Measurements from ENCODE around the gene RYR2. TPM values are rescaled to one million over a fixed set of nuclear protein-coding genes. Genes with fewer than 3 reads are reported as not detected.

RYR2 gene
- total RNA-seq, 1 experiment from 2014 or later: 4.0 TPM

DNA sequence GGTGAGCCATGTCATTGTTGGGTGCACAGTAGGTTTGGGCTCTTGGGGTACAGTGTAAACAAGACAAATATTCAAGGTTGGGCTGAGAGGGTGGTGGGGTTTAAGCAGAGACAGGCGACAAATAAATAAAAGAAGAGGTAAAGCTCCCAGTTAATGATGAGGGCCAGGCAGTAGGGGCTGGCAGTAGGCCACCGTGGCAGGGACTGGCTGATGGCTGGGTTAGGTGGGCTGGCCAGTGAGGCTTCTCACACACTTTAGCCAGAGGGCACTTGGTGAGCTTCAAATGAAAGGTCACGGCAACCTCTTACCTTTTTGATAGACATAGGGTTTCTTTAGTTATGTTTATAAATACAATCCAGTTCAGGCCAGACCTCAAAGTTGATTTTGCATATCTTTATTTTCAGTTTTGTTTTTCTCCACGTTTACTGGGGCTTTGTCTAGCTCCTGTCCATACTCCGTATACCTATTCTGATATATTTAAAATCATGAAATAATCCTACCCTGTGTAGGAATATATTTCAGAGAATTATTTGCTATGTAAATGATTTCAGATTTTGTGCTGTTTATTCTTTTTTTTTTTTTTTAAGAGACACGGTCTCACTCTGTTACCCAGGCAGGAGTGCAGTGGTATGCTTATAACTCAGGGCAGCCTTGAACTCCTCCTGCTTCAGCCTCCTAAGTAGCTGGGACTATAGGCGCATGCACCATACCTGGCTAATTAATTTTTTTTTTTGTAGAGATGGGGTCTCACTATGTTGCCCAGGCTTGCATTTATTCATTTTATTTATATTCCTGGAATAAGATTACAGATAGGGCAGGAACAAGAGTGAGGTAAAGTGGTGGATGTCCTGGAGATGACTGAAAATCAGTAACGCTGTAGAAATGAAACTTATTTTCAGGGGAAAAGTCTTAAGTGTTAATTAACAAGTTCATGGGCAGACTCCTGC is 122.7 kb downstream of the RYR2 start:
- Mint-ChIP-seq H3K27me3 (ENCODE audit: insufficient read depth, unreplicated experiment) (peaks cover 3% of the 10 kb centered on the region), H3K9me3 (ENCODE audit: unreplicated experiment) (no peaks in the 10 kb centered on the region), H3K27ac (ENCODE audit: low read depth, unreplicated experiment) (no peak overlapping the region), H3K36me3 (ENCODE audit: insufficient read depth, unreplicated experiment) (no peaks in the 10 kb centered on the region), H3K4me3 (ENCODE audit: unreplicated experiment) (no peak overlapping the region), H3K4me1 (ENCODE audit: insufficient read depth, unreplicated experiment) (no peaks in the 10 kb centered on the region)
- DNase-seq (ENCODE audit: unreplicated experiment): no peak
- BruUV-seq (replicated peaks): no TSS peak
- intact Hi-C loops (cut with micrococcal nuclease): loop anchor here (5.0 kb wide), 1 partner anchor 33 kb away; no protein-coding TSS in a partner anchor
- POLR2A ChIA-PET: interaction anchor here (1.3 to 1.5 kb wide), 2 partner anchors 8 to 10 kb away, joined by 3 to 5 read pairs; no protein-coding TSS in a partner anchor
- TF ChIP-seq, protein P1, sequence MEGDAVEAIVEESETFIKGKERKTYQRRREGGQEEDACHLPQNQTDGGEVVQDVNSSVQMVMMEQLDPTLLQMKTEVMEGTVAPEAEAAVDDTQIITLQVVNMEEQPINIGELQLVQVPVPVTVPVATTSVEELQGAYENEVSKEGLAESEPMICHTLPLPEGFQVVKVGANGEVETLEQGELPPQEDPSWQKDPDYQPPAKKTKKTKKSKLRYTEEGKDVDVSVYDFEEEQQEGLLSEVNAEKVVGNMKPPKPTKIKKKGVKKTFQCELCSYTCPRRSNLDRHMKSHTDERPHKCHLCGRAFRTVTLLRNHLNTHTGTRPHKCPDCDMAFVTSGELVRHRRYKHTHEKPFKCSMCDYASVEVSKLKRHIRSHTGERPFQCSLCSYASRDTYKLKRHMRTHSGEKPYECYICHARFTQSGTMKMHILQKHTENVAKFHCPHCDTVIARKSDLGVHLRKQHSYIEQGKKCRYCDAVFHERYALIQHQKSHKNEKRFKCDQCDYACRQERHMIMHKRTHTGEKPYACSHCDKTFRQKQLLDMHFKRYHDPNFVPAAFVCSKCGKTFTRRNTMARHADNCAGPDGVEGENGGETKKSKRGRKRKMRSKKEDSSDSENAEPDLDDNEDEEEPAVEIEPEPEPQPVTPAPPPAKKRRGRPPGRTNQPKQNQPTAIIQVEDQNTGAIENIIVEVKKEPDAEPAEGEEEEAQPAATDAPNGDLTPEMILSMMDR (IDR thresholded peaks at IDR 0.05; ENCODE audit: unreplicated experiment): no peak
- CTCF ChIA-PET: interaction anchor here (0.6 to 1.4 kb wide), 5 partner anchors 15 to 268 kb away, joined by 3 to 5 read pairs (median 4); no protein-coding TSS in a partner anchor

DNA sequence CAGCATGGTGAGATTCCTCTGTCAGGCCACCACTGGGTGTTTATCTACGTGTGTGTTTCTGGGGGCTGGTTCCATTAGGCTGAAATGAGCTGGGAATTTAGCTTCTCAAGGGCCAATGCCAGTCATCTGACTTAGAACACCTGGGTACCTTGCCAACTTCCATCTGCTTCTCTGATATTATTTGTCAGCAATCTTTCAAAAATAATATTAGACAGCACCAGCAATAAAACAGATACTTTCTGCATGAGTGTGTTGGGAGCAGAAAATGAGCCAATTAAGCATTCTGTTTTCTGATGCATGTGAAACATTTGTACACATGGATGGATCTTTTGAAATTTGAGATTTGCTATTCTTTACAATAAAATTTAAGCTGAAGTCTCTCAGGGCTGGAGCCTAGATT is 124.1 kb downstream of the RYR2 start:
- no TSS peak for BruUV-seq (replicated peaks)
- Mint-ChIP-seq H3K27ac (ENCODE audit: low read depth, unreplicated experiment) (no peak overlapping the region), H3K4me3 (ENCODE audit: unreplicated experiment) (no peak overlapping the region), H3K36me3 (ENCODE audit: insufficient read depth, unreplicated experiment) (no peaks in the 10 kb centered on the region), H3K27me3 (ENCODE audit: insufficient read depth, unreplicated experiment) (peaks cover 17% of the 10 kb centered on the region), H3K4me1 (ENCODE audit: insufficient read depth, unreplicated experiment) (no peaks in the 10 kb centered on the region), H3K9me3 (ENCODE audit: unreplicated experiment) (no peaks in the 10 kb centered on the region)
- POLR2A ChIA-PET: interaction anchor here (0.7 to 1.9 kb wide), 5 partner anchors 8 to 26 kb away, joined by 3 to 8 read pairs (median 4); no protein-coding TSS in a partner anchor
- intact Hi-C loops (cut with micrococcal nuclease): no loop called here
- TF ChIP-seq, protein P1 (IDR thresholded peaks at IDR 0.05; ENCODE audit: unreplicated experiment): no peak
- CTCF ChIA-PET: interaction anchor here (0.7 to 1.4 kb wide), 3 partner anchors 12 to 269 kb away, joined by 4 to 5 read pairs (median 5); no protein-coding TSS in a partner anchor
- DNase-seq (ENCODE audit: unreplicated experiment): no peak

DNA sequence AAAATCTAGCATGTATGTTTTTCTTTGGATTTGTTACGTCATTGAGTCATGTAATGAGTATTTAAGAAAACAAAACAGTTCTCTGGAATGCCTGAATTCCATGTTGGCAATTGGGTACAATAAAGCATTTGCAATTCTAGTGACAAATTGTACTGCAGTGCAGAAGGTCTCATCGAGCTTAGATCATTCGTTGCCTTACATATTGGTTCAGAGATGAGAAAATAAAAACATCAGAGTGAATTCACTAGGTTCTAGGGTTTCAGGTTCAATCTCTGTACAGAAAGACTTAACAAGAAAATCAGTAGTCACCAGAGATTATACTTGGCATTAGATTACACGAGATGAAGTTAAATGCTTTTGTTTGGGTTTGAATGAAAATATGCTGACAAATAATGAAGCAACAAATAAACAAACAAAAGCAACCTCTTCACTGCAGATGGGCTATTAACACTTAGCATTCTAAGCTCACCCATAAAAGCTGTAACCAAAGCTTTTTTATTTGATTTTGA is 124.7 kb downstream of the RYR2 start:
- H3K27ac Mint-ChIP-seq (ENCODE audit: low read depth, unreplicated experiment): no peak overlapping the region
- TF ChIP-seq, protein P1 (IDR thresholded peaks at IDR 0.05; ENCODE audit: unreplicated experiment): no peak
- intact Hi-C loops (cut with micrococcal nuclease): no loop called here
- H3K4me1 Mint-ChIP-seq (ENCODE audit: insufficient read depth, unreplicated experiment): peaks cover 3% of the 10 kb centered on the region
- ChIA-PET CTCF (interaction anchor here (0.5 to 1.2 kb wide), 3 partner anchors 10 to 12 kb away, joined by 3 to 5 read pairs (median 3); no protein-coding TSS in a partner anchor), POLR2A (interaction anchor here (1.1 to 2.2 kb wide), 5 partner anchors 9 to 27 kb away, joined by 4 to 9 read pairs (median 4); no protein-coding TSS in a partner anchor)
- H3K27me3 Mint-ChIP-seq (ENCODE audit: insufficient read depth, unreplicated experiment): peaks cover 23% of the 10 kb centered on the region
- no peaks in the 10 kb centered on the region for H3K36me3 Mint-ChIP-seq (ENCODE audit: insufficient read depth, unreplicated experiment)
- peak; percentile 50 for DNase-seq (ENCODE audit: unreplicated experiment)
- no peak overlapping the region for H3K4me3 Mint-ChIP-seq (ENCODE audit: unreplicated experiment)
- no peaks in the 10 kb centered on the region for H3K9me3 Mint-ChIP-seq (ENCODE audit: unreplicated experiment)
- no TSS peak for BruUV-seq (replicated peaks)

DNA sequence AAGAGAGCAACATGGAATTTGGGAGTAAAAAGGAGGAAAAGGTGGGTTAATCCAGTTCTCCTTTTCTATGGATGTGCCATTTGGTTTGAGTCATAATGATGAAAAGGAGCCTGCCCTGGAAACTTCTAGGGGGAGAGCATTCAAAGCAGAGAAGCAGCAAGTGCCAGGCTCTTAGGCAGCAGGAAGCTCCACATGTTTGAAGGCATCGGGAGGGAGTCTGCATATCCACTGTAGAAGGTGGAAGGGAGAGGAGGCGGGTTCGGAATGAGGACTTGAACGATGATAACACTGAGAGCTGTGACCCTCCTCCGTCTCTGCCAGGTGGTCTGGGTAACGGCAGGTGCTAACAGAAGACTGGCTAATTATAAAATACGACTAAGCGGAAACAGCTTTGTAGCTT is 128.2 kb downstream of the RYR2 start:
- ChIA-PET POLR2A (interaction anchor here (0.9 kb wide), 1 partner anchor 9 kb away, joined by 3 read pairs; no protein-coding TSS in a partner anchor), CTCF (interaction anchor here (0.5 to 1.1 kb wide), 4 partner anchors 12 to 974 kb away, joined by 3 read pairs; no protein-coding TSS in a partner anchor)
- Mint-ChIP-seq H3K27me3 (ENCODE audit: insufficient read depth, unreplicated experiment) (peaks cover 50% of the 10 kb centered on the region), H3K4me3 (ENCODE audit: unreplicated experiment) (no peak overlapping the region), H3K9me3 (ENCODE audit: unreplicated experiment) (no peaks in the 10 kb centered on the region), H3K36me3 (ENCODE audit: insufficient read depth, unreplicated experiment) (no peaks in the 10 kb centered on the region), H3K4me1 (ENCODE audit: insufficient read depth, unreplicated experiment) (peaks cover 5% of the 10 kb centered on the region), H3K27ac (ENCODE audit: low read depth, unreplicated experiment) (no peak overlapping the region)
- intact Hi-C loops (cut with micrococcal nuclease): no loop called here
- BruUV-seq (replicated peaks): no TSS peak
- no peak for DNase-seq (ENCODE audit: unreplicated experiment)
- TF ChIP-seq, protein P1 (IDR thresholded peaks at IDR 0.05; ENCODE audit: unreplicated experiment): no peak

Measured in MCF 10A (cell line).